Vagina (tissue), 2 donors: ENCODE data around the gene PPP1R13B.

Experiments used
- CTCF ChIP-seq, 3 experiments: fragments of 450-650 bp in 2 of 3; fragments of 200-600 bp in 1 of 3; sonication (generic) in 1 of 3; IDR thresholded peaks; one replicate each; pipeline ENCODE4 v1.5.1; 2017 to 2019; ENCODE audit warnings: antibody characterized with exemption in 3 of 3, mild to moderate bottlenecking in 2 of 3, moderate library complexity in 2 of 3
- POLR2AphosphoS5 ChIP-seq, 2 donors: sonication (generic); formaldehyde crosslinking; IDR thresholded peaks; one replicate each; pipeline ENCODE4 v1.9.0; 2017; ENCODE audit warnings: antibody characterized with exemption in 2 of 2, mild to moderate bottlenecking in 2 of 2, low read depth in 1 of 2; ENCODE audit not compliant: insufficient read depth in 1 of 2

- TF ChIP-seq CTCF (IDR thresholded peaks at IDR 0.05) (no peak), POLR2AphosphoS5 (IDR thresholded peaks at IDR 0.05; ENCODE audit: insufficient read depth in 1 of 2, low read depth in 1 of 2) (no peak)
Measured at GRCh38 chr14:103730490-103731035, 116.8 kb downstream of the PPP1R13B start.
